A549 (cell line): ENCODE measurements around the gene RAB15.

Experiments used
- CTCF ChIP-seq: fragments of >200 bp; sonication (Bioruptor Twin); formaldehyde crosslinking; IDR thresholded peaks from 3 replicates; pipeline ENCODE4 v1.5.1; 2016
- EP300 ChIP-seq, 2 experiments: fragments of >200 bp; sonication (Bioruptor Twin); formaldehyde crosslinking; IDR thresholded peaks; 2 replicates in 1 of 2; 3 replicates in 1 of 2; pipeline ENCODE4 v1.6.1; 2016 to 2017
- GATA3 ChIP-seq: IDR thresholded peaks from 2 replicates; pipeline ENCODE4 v1.6.1; 2012; ENCODE audit warnings: borderline replicate concordance
- HOXA7 ChIP-seq: fragments of 250-450 bp; sonication (Bioruptor Pico); IDR thresholded peaks from 2 replicates; pipeline ENCODE4 v1.5.0; 2020; ENCODE audit warnings: mild to moderate bottlenecking, moderate library complexity
- HOXB5 ChIP-seq: fragments of 250-450 bp; sonication (Bioruptor Pico); IDR thresholded peaks from 2 replicates; pipeline ENCODE4 v1.5.0; 2020; ENCODE audit warnings: mild to moderate bottlenecking, moderate library complexity
- NFE2L2 ChIP-seq: fragments of 150-350 bp; conservative IDR thresholded peaks from 2 replicates; pipeline ENCODE4 v1.6.1; 2014; ENCODE audit warnings: low read length
- POLR2A ChIP-seq: IDR thresholded peaks from 2 replicates; pipeline ENCODE4 v1.6.1; 2012; ENCODE audit warnings: mild to moderate bottlenecking, low read length
- TF ChIP-seq, protein P1 (sequence below): fragments of 200-600 bp; sonication (generic); IDR thresholded peaks from 2 replicates; pipeline ENCODE4 v1.6.1; 2016; ENCODE audit warnings: antibody characterized with exemption, mild to moderate bottlenecking, moderate library complexity
- TF ChIP-seq, protein P2 (sequence below): IDR thresholded peaks from 2 replicates; pipeline ENCODE4 v1.6.1; 2012

GRCh38 chr14:64930085-64930843 lies 41.9 kb downstream of the RAB15 start:
- no peak for TF ChIP-seq NFE2L2
- TF ChIP-seq GATA3: no peak
- no peak for TF ChIP-seq CTCF
- no peak for TF ChIP-seq EP300 (IDR thresholded peaks at IDR 0.05)
- TF ChIP-seq, protein P1, sequence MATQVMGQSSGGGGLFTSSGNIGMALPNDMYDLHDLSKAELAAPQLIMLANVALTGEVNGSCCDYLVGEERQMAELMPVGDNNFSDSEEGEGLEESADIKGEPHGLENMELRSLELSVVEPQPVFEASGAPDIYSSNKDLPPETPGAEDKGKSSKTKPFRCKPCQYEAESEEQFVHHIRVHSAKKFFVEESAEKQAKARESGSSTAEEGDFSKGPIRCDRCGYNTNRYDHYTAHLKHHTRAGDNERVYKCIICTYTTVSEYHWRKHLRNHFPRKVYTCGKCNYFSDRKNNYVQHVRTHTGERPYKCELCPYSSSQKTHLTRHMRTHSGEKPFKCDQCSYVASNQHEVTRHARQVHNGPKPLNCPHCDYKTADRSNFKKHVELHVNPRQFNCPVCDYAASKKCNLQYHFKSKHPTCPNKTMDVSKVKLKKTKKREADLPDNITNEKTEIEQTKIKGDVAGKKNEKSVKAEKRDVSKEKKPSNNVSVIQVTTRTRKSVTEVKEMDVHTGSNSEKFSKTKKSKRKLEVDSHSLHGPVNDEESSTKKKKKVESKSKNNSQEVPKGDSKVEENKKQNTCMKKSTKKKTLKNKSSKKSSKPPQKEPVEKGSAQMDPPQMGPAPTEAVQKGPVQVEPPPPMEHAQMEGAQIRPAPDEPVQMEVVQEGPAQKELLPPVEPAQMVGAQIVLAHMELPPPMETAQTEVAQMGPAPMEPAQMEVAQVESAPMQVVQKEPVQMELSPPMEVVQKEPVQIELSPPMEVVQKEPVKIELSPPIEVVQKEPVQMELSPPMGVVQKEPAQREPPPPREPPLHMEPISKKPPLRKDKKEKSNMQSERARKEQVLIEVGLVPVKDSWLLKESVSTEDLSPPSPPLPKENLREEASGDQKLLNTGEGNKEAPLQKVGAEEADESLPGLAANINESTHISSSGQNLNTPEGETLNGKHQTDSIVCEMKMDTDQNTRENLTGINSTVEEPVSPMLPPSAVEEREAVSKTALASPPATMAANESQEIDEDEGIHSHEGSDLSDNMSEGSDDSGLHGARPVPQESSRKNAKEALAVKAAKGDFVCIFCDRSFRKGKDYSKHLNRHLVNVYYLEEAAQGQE: no peak
- TF ChIP-seq HOXA7: no peak
- TF ChIP-seq, protein P2, sequence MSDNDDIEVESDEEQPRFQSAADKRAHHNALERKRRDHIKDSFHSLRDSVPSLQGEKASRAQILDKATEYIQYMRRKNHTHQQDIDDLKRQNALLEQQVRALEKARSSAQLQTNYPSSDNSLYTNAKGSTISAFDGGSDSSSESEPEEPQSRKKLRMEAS: no peak
- no peak for TF ChIP-seq POLR2A
- TF ChIP-seq HOXB5 (CRISPR knock-in tag): no peak
